ENCODE results near the gene CD151.

The CD151 gene

GRCh38 chr11:813456-814096 lies 19.2 kb upstream of the CD151 start:
- DNase-seq: no peak
- no peak overlapping the region for H3K27ac ChIP-seq (ENCODE audit: insufficient read depth, low read length, poor library complexity, severe bottlenecking)
- peaks cover 21% of the 10 kb centered on the region for H3K4me1 ChIP-seq (ENCODE audit: control insufficient read depth, insufficient read depth, low read length, poor library complexity, severe bottlenecking)
- H3K36me3 ChIP-seq (ENCODE audit: control insufficient read depth, insufficient read depth, low read length): peaks cover 26% of the 10 kb centered on the region
- no peaks in the 10 kb centered on the region for H3K27me3 ChIP-seq (replicated peaks; ENCODE audit: control insufficient read depth, insufficient read depth, low read length, poor library complexity, severe bottlenecking)
- no peaks in the 10 kb centered on the region for H3K9me3 ChIP-seq (ENCODE audit: control insufficient read depth, low read length)
- H3K4me3 ChIP-seq (ENCODE audit: insufficient read depth, low read depth, low read length, poor library complexity, severe bottlenecking): no peak overlapping the region

DNA sequence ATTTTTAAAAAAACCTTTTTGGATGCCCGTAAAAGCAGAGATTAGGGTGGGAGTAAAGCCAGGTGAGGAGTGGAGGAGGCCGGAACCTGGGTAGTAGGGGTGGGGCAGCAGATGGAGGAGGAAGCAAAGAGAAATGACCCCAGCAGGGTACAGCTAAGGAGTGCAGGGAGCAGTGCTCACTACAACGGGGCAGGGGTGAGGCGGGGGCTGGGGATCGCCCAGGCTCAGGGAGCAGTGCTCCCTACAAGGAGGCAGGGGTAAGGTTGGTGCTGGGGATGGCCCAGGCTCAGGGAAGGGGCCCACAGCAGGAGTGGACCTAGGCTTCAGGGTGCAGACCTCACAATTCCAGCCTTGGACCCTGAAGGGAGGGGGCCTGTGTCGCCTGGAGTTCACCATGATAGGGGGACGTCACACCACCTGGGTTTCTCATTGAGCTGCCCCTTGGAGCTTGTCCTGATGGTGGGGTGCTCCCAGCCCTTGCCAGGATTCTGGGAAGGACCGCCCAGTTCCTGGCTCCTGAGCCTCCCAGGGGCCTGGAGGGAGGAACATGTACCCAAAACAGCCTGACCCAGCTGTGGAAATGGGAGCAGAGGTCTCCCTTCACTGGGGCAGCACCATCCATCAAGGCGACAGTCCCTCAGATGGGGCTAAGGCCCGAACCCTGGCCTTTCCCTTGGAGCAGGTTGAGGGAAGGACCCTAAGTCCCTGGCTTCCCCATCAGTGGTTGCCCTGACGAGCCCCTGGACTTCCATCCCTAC lies 16.9 kb upstream of the CD151 start:
- Histone ChIP-seq H3K27ac (ENCODE audit: insufficient read depth, low read length, poor library complexity, severe bottlenecking) (no peak overlapping the region), H3K4me3 (ENCODE audit: insufficient read depth, low read depth, low read length, poor library complexity, severe bottlenecking) (no peak overlapping the region), H3K36me3 (ENCODE audit: control insufficient read depth, insufficient read depth, low read length) (peaks cover 26% of the 10 kb centered on the region), H3K4me1 (ENCODE audit: control insufficient read depth, insufficient read depth, low read length, poor library complexity, severe bottlenecking) (peaks cover 23% of the 10 kb centered on the region), H3K9me3 (ENCODE audit: control insufficient read depth, low read length) (no peaks in the 10 kb centered on the region), H3K27me3 (replicated peaks; ENCODE audit: control insufficient read depth, insufficient read depth, low read length, poor library complexity, severe bottlenecking) (no peaks in the 10 kb centered on the region)
- DNase-seq: no peak

- no peak for DNase-seq
- no peak overlapping the region for H3K4me3 ChIP-seq (ENCODE audit: insufficient read depth, low read depth, low read length, poor library complexity, severe bottlenecking)
- H3K9me3 ChIP-seq (ENCODE audit: control insufficient read depth, low read length): no peaks in the 10 kb centered on the region
- peaks cover 21% of the 10 kb centered on the region for H3K36me3 ChIP-seq (ENCODE audit: control insufficient read depth, insufficient read depth, low read length)
- no peaks in the 10 kb centered on the region for H3K27me3 ChIP-seq (replicated peaks; ENCODE audit: control insufficient read depth, insufficient read depth, low read length, poor library complexity, severe bottlenecking)
- H3K27ac ChIP-seq (ENCODE audit: insufficient read depth, low read length, poor library complexity, severe bottlenecking): no peak overlapping the region
- peaks cover 23% of the 10 kb centered on the region for H3K4me1 ChIP-seq (ENCODE audit: control insufficient read depth, insufficient read depth, low read length, poor library complexity, severe bottlenecking)
Measured at GRCh38 chr11:816433-816779, 16.3 kb upstream of the CD151 start.

DNA sequence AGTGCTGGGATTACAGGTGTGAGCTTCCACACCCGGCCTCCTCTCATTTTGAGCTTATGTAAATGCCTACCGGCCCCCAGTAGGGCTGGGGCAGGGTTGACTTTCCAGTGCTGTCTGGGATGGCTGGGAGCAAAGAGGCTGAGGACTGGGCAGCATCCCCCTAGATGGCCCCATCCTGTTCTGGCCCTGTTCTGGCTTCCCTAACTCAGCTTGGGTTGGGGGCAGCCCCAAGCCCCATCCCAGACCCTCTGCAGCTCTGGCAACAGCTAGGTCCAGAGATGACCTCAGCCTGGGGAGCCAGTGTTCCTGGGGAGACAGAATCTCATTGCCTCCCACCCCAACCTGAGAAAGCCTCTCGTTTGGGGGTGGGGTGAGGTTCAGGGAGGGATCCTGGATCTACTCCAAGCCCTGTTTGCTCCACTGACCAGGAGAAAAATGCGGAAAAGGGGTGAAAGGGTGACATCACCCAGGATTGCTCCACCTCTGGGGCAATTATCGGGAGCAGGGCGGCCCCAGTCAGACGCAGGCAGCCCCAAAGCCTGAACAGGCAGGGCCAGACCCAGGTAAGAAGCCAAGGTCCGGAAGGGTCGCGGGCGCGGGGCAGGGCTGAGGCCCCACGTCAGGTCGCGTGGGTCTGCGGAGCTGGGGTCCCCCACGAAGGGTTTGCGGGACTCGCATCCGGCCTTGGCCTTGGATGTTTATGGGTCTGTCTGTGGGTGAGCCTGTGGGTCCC lies 14.2 kb upstream of the CD151 start, which contains the start of gene PNPLA2:
Gene PNPLA2, plus strand, starts transcription at position 519 of the 733 bp plus-strand sequence. CDS start 805 bp downstream, outside the sequence.
- Histone ChIP-seq H3K27ac (ENCODE audit: insufficient read depth, low read length, poor library complexity, severe bottlenecking) (peak within 1 kb of the TSS; percentile 91), H3K4me3 (ENCODE audit: insufficient read depth, low read depth, low read length, poor library complexity, severe bottlenecking) (peak within 1 kb of the TSS; percentile 93), H3K27me3 (replicated peaks; ENCODE audit: control insufficient read depth, insufficient read depth, low read length, poor library complexity, severe bottlenecking) (no peaks in the 10 kb centered on the region), H3K4me1 (ENCODE audit: control insufficient read depth, insufficient read depth, low read length, poor library complexity, severe bottlenecking) (peaks cover 22% of the 10 kb centered on the region), H3K36me3 (ENCODE audit: control insufficient read depth, insufficient read depth, low read length) (peaks cover 11% of the 10 kb centered on the region), H3K9me3 (ENCODE audit: control insufficient read depth, low read length) (no peaks in the 10 kb centered on the region)
- no peak for DNase-seq

GRCh38 chr11:819129-819931 lies 13.4 kb upstream of the CD151 start:
- Histone ChIP-seq H3K27me3 (replicated peaks; ENCODE audit: control insufficient read depth, insufficient read depth, low read length, poor library complexity, severe bottlenecking) (no peaks in the 10 kb centered on the region), H3K4me1 (ENCODE audit: control insufficient read depth, insufficient read depth, low read length, poor library complexity, severe bottlenecking) (peaks cover 22% of the 10 kb centered on the region), H3K9me3 (ENCODE audit: control insufficient read depth, low read length) (no peaks in the 10 kb centered on the region), H3K27ac (ENCODE audit: insufficient read depth, low read length, poor library complexity, severe bottlenecking) (peak overlapping the region; percentile 91), H3K36me3 (ENCODE audit: control insufficient read depth, insufficient read depth, low read length) (peaks cover 18% of the 10 kb centered on the region), H3K4me3 (ENCODE audit: insufficient read depth, low read depth, low read length, poor library complexity, severe bottlenecking) (peak overlapping the region; percentile 93)
- DNase-seq: peak; percentile 81 to 88 (median 85)

GRCh38 chr11:819943-820649 lies 12.7 kb upstream of the CD151 start:
- Histone ChIP-seq H3K4me1 (ENCODE audit: control insufficient read depth, insufficient read depth, low read length, poor library complexity, severe bottlenecking) (peaks cover 22% of the 10 kb centered on the region), H3K36me3 (ENCODE audit: control insufficient read depth, insufficient read depth, low read length) (peaks cover 24% of the 10 kb centered on the region), H3K27me3 (replicated peaks; ENCODE audit: control insufficient read depth, insufficient read depth, low read length, poor library complexity, severe bottlenecking) (no peaks in the 10 kb centered on the region), H3K27ac (ENCODE audit: insufficient read depth, low read length, poor library complexity, severe bottlenecking) (peak overlapping the region; percentile 91), H3K4me3 (ENCODE audit: insufficient read depth, low read depth, low read length, poor library complexity, severe bottlenecking) (peak overlapping the region; percentile 93), H3K9me3 (ENCODE audit: control insufficient read depth, low read length) (no peaks in the 10 kb centered on the region)
- peak; percentile 88 to 93 (median 91) for DNase-seq

DNA sequence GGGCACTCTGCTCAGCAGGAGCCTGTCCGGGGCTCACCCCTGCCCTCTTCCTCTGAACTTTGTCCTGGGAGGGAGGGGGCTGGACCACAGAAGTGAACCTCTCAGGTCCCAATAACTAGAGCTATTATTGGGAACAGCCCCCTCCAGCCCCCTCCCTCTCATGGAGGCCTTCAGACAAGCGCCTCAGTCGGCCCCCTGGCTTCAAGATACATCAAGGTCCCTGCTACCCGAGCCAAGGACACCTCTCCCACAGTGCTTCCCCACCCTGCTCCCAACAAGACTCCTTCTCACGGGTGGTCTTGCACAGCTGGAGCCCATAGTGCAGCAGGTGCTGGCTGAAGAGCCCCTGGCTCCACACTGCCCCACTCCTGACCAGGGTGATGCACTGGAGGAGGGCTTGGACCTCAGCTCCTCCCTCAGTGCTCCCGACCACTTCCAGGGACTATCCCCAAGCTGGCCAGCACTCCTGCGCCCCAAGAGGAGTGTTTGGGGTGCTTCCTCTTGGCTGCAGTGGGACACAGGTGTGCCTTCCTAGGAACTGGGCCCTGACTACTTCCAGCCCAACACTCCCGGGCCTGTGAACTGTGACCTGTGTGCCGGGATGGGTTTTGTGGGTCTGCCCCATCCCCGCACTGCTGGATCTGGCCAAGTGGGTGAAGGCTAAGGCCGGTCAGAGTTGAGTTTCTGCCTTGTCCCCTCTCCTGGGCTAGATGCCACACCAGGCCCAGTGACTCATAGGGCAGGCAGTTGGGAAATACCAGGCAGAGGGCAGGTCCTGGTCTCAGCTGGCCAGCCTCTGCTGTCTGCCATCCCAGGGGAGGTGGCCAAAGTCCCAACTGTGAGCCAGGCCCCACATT lies 11.9 kb upstream of the CD151 start:
- H3K36me3 ChIP-seq (ENCODE audit: control insufficient read depth, insufficient read depth, low read length): peaks cover 27% of the 10 kb centered on the region
- DNase-seq: no peak
- H3K27ac ChIP-seq (ENCODE audit: insufficient read depth, low read length, poor library complexity, severe bottlenecking): peak overlapping the region; percentile 91
- no peaks in the 10 kb centered on the region for H3K9me3 ChIP-seq (ENCODE audit: control insufficient read depth, low read length)
- no peaks in the 10 kb centered on the region for H3K27me3 ChIP-seq (replicated peaks; ENCODE audit: control insufficient read depth, insufficient read depth, low read length, poor library complexity, severe bottlenecking)
- peak overlapping the region; percentile 93 for H3K4me3 ChIP-seq (ENCODE audit: insufficient read depth, low read depth, low read length, poor library complexity, severe bottlenecking)
- peaks cover 22% of the 10 kb centered on the region for H3K4me1 ChIP-seq (ENCODE audit: control insufficient read depth, insufficient read depth, low read length, poor library complexity, severe bottlenecking)

DNA sequence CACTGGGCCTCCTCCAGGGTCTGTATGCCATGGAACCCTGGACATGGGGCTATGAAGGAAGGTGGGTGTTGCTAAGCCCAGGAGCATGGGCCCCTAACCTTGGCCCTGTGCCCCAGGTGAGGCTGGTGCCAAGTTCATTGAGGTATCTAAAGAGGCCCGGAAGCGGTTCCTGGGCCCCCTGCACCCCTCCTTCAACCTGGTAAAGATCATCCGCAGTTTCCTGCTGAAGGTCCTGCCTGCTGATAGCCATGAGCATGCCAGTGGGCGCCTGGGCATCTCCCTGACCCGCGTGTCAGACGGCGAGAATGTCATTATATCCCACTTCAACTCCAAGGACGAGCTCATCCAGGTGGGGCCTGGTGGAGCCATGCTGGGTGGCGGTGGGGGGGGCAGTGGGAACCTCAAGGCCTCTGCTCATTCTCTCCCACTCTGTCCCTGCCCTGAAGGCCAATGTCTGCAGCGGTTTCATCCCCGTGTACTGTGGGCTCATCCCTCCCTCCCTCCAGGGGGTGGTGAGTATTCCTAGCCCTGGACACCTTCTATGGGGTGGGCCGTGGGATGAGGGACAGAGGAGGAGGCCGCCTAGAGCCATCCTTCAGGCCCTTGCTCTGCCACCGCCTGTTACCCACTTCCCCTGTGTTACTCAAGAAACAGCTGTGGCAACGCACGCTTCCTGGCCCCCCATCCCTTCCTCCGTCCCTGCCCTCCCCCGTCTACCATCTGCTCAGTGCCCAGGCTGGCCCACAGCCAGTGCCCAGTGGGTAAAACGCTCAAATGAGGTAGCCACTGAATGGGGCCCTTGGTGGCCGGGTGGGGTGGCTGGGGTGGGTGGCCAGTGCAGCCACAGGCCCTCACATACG lies 11.0 kb upstream of the CD151 start:
- Histone ChIP-seq H3K4me3 (ENCODE audit: insufficient read depth, low read depth, low read length, poor library complexity, severe bottlenecking) (no peak overlapping the region), H3K27me3 (replicated peaks; ENCODE audit: control insufficient read depth, insufficient read depth, low read length, poor library complexity, severe bottlenecking) (no peaks in the 10 kb centered on the region), H3K27ac (ENCODE audit: insufficient read depth, low read length, poor library complexity, severe bottlenecking) (no peak overlapping the region), H3K36me3 (ENCODE audit: control insufficient read depth, insufficient read depth, low read length) (peaks cover 27% of the 10 kb centered on the region), H3K9me3 (ENCODE audit: control insufficient read depth, low read length) (no peaks in the 10 kb centered on the region), H3K4me1 (ENCODE audit: control insufficient read depth, insufficient read depth, low read length, poor library complexity, severe bottlenecking) (peaks cover 26% of the 10 kb centered on the region)
- no peak for DNase-seq

All from effector memory CD4-positive, alpha-beta T cell (primary cell).